H9 (cell line): ENCODE results near the gene SKP2. TPM values are rescaled to one million over a fixed set of nuclear protein-coding genes. Genes with fewer than 3 reads are reported as not detected.
"Not testable (repeated sequence)": the region's sequence is repeated elsewhere in the genome, so short reads cannot be mapped to it uniquely, and the experiment has no call there.

Source experiments
- DNase-seq: peaks from one replicate; pipeline ENCODE4 v3.0.0-alpha.2; 2017
- H2AFZ ChIP-seq: one replicate; pipeline ENCODE4 v1.6.1; 2013; ENCODE audit warnings: mild to moderate bottlenecking, low read length, control low read depth, moderate library complexity
- H2AK5ac ChIP-seq: 2 replicates; pipeline ENCODE4 v1.6.1; 2013; ENCODE audit warnings: low read length, control low read depth, mixed read lengths; ENCODE audit not compliant: insufficient read length
- H2BK120ac ChIP-seq: one replicate; pipeline ENCODE4 v1.6.1; 2013; ENCODE audit warnings: low read depth, mild to moderate bottlenecking, low read length, control low read depth, inconsistent platforms; ENCODE audit not compliant: poor library complexity, severe bottlenecking
- H2BK12ac ChIP-seq: 2 replicates; pipeline ENCODE4 v1.6.1; 2013; ENCODE audit warnings: low read length, control low read depth, mixed read lengths, low read depth; ENCODE audit not compliant: insufficient read length
- H2BK15ac ChIP-seq: 2 replicates; pipeline ENCODE4 v1.6.1; 2013; ENCODE audit warnings: low read depth, low read length, control low read depth
- H2BK20ac ChIP-seq: one replicate; pipeline ENCODE4 v1.6.1; 2013; ENCODE audit warnings: low read depth, mild to moderate bottlenecking, low read length, control low read depth, inconsistent platforms; ENCODE audit not compliant: poor library complexity, severe bottlenecking
- H2BK5ac ChIP-seq: 2 replicates; pipeline ENCODE4 v1.6.1; 2013; ENCODE audit warnings: low read length, control low read depth, mixed read lengths; ENCODE audit not compliant: insufficient read length
- H3K14ac ChIP-seq: 2 replicates; pipeline ENCODE4 v1.6.1; 2013; ENCODE audit warnings: low read length, control low read depth; ENCODE audit not compliant: insufficient read depth
- H3K18ac ChIP-seq: 2 replicates; pipeline ENCODE4 v1.6.1; 2013; ENCODE audit warnings: low read depth, mild to moderate bottlenecking, mixed read lengths, low read length, control low read depth; ENCODE audit not compliant: insufficient read length
- H3K23ac ChIP-seq: 2 replicates; pipeline ENCODE4 v1.6.1; 2013; ENCODE audit warnings: low read length, control low read depth, mixed read lengths, low read depth; ENCODE audit not compliant: insufficient read length
- H3K23me2 ChIP-seq: 2 replicates; pipeline ENCODE4 v1.6.1; 2013; ENCODE audit warnings: low read depth, mild to moderate bottlenecking, mixed read lengths, low read length, control low read depth; ENCODE audit not compliant: insufficient read length, poor library complexity, severe bottlenecking
- H3K27ac ChIP-seq: 2 replicates; pipeline ENCODE4 v1.5.1; 2013; ENCODE audit warnings: low read length, control low read depth, mixed read lengths, low read depth; ENCODE audit not compliant: insufficient read length
- H3K27me3 ChIP-seq: 2 replicates; pipeline ENCODE4 v1.6.1; 2013; ENCODE audit warnings: low read length, control low read depth, inconsistent platforms; ENCODE audit not compliant: insufficient read depth
- H3K4ac ChIP-seq: 2 replicates; pipeline ENCODE4 v1.6.1; 2013; ENCODE audit warnings: low read depth, mild to moderate bottlenecking, control low read depth, inconsistent platforms, low read length, moderate library complexity
- H3K4me1 ChIP-seq: 2 replicates; pipeline ENCODE4 v1.6.1; 2013; ENCODE audit warnings: low read length, control low read depth, inconsistent platforms; ENCODE audit not compliant: insufficient read depth
- H3K4me2 ChIP-seq: 2 replicates; pipeline ENCODE4 v1.6.1; 2013; ENCODE audit warnings: low read length, control low read depth, mixed read lengths; ENCODE audit not compliant: insufficient read length, insufficient read depth
- H3K56ac ChIP-seq: 2 replicates; pipeline ENCODE4 v1.6.1; 2013; ENCODE audit warnings: low read depth, mild to moderate bottlenecking, mixed read lengths, low read length, control low read depth; ENCODE audit not compliant: insufficient read length
- H3K79me1 ChIP-seq: 2 replicates; pipeline ENCODE4 v1.6.1; 2013; ENCODE audit warnings: low read depth, mild to moderate bottlenecking, moderate library complexity, low read length, control low read depth, inconsistent platforms; ENCODE audit not compliant: insufficient read depth, poor library complexity, severe bottlenecking
- H3K79me2 ChIP-seq: 2 replicates; pipeline ENCODE4 v1.6.1; 2013; ENCODE audit warnings: low read length, control low read depth, inconsistent platforms; ENCODE audit not compliant: insufficient read depth
- H3K9ac ChIP-seq: 2 replicates; pipeline ENCODE4 v1.6.1; 2013; ENCODE audit warnings: low read length, control low read depth, mixed read lengths; ENCODE audit not compliant: insufficient read length; ENCODE audit errors: extremely low read depth
- H3K9me3 ChIP-seq: one replicate; pipeline ENCODE4 v1.6.1; 2013; ENCODE audit warnings: low read depth, low read length, inconsistent platforms; ENCODE audit not compliant: control insufficient read depth
- H3T11ph ChIP-seq: one replicate; pipeline ENCODE4 v1.6.1; 2013; ENCODE audit warnings: mild to moderate bottlenecking, low read length, control low read depth, inconsistent platforms
- H4K20me1 ChIP-seq: one replicate; pipeline ENCODE4 v1.6.1; 2013; ENCODE audit not compliant: control insufficient read depth, insufficient read length, insufficient read depth
- H4K5ac ChIP-seq: 2 replicates; pipeline ENCODE4 v1.6.1; 2013; ENCODE audit warnings: low read depth, mild to moderate bottlenecking, mixed read lengths, low read length, control low read depth; ENCODE audit not compliant: insufficient read length
- H4K8ac ChIP-seq: replicated peaks from 2 replicates; pipeline ENCODE4 v1.6.1; 2013; ENCODE audit warnings: low read length, control low read depth, mixed read lengths, low read depth; ENCODE audit not compliant: insufficient read length
- H4K91ac ChIP-seq: 2 replicates; pipeline ENCODE4 v1.6.1; 2013; ENCODE audit warnings: low read depth, mild to moderate bottlenecking, moderate library complexity, mixed read lengths, low read length, control low read depth; ENCODE audit not compliant: insufficient read length
- H3K27ac Mint-ChIP-seq, 3 experiments: 2 replicates in 2 of 3; 3 replicates in 1 of 3; pipeline ENCODE4 v1.8.0; 2020 to 2021; ENCODE audit warnings: mixed read lengths in 3 of 3, mild to moderate bottlenecking in 1 of 3, moderate library complexity in 1 of 3
- H3K27me3 Mint-ChIP-seq: 2 replicates; pipeline ENCODE4 v1.8.0; 2021; ENCODE audit warnings: low read depth, mild to moderate bottlenecking, moderate library complexity, mixed read lengths
- H3K36me3 Mint-ChIP-seq, 3 experiments: 2 replicates in 2 of 3; 3 replicates in 1 of 3; pipeline ENCODE4 v1.8.0; 2020 to 2021; ENCODE audit warnings: low read depth in 3 of 3, mixed read lengths in 3 of 3; ENCODE audit not compliant: insufficient read depth in 1 of 3
- H3K4me1 Mint-ChIP-seq, 2 experiments: 2 replicates each; pipeline ENCODE4 v1.8.0; 2020; ENCODE audit warnings: mixed read lengths in 2 of 2
- H3K4me3 Mint-ChIP-seq, 2 experiments: 2 replicates in 1 of 2; 3 replicates in 1 of 2; pipeline ENCODE4 v1.8.0; 2020 to 2021; ENCODE audit warnings: mild to moderate bottlenecking in 2 of 2, mixed read lengths in 2 of 2, moderate library complexity in 1 of 2
- H3K9me3 Mint-ChIP-seq, 2 experiments: 2 replicates in 1 of 2; 3 replicates in 1 of 2; pipeline ENCODE4 v1.8.0; 2020; ENCODE audit warnings: mild to moderate bottlenecking in 2 of 2, mixed read lengths in 2 of 2, moderate library complexity in 1 of 2
- CTCF ChIP-seq: fragments of 200-600 bp; sonication (generic); conservative IDR thresholded peaks from 3 replicates; pipeline ENCODE4 v1.8.0; 2021; ENCODE audit warnings: antibody characterized with exemption, mild to moderate bottlenecking
- WGBS: extraction: QIAGEN DNeasy Blood & Tissue Kit; methylation state at CpG from one replicate; pipeline ENCODE4 v1.1.7; 2013; ENCODE audit warnings: missing lambda C conversion rate, low lambda C conversion rate, mixed read lengths; ENCODE audit not compliant: insufficient read length; ENCODE audit errors: extremely low coverage; 5-methylcytosine and 5-hydroxymethylcytosine counted together
- total RNA-seq: library from RNA; stranded (reverse); gene quantifications from 2 replicates; pipeline ENCODE4 v1.2.1, GENCODE V29; 2021

SKP2 gene
- total RNA-seq, 1 experiment from 2014 or later = 103 TPM

GRCh38 chr5:36198281-36198680, 46.4 kb downstream of the SKP2 start:
- Histone ChIP-seq H3K23ac (no peak overlapping the region), H3K79me1 (no peaks in the 10 kb centered on the region), H4K91ac (no peak overlapping the region), H2BK12ac (no peak overlapping the region), H3K4ac (no peak overlapping the region), H2BK120ac (no peak overlapping the region), H3K56ac (no peak overlapping the region), H3K9me3 (no peaks in the 10 kb centered on the region), H3K27ac (no peak overlapping the region), H2AK5ac (no peak overlapping the region), H3T11ph (no peak overlapping the region), H3K4me1 (no peaks in the 10 kb centered on the region), H4K8ac (no peak overlapping the region), H3K4me2 (no peak overlapping the region), H3K14ac (no peak overlapping the region), H3K27me3 (no peaks in the 10 kb centered on the region), H2BK15ac (no peak overlapping the region), H4K20me1 (no peaks in the 10 kb centered on the region), H2AFZ (no peak overlapping the region), H3K79me2 (no peaks in the 10 kb centered on the region), H4K5ac (no peak overlapping the region), H3K18ac (no peak overlapping the region), H3K9ac (no peak overlapping the region), H2BK5ac (no peak overlapping the region), H3K23me2 (no peaks in the 10 kb centered on the region), H2BK20ac (no peak overlapping the region)
- Mint-ChIP-seq H3K4me1 (no peaks in the 10 kb centered on the region), H3K27me3 (no peaks in the 10 kb centered on the region), H3K36me3 (peaks cover 5 to 16% (median 7%) of the 10 kb centered on the region in 3 experiments; a peak in 5 of 7 replicates), H3K9me3 (no peaks in the 10 kb centered on the region), H3K27ac (no peak overlapping the region), H3K4me3 (no peak overlapping the region)
- DNase-seq = no peak
- TF ChIP-seq CTCF = no peak

GRCh38 chr5:36198783-36199182, 46.9 kb downstream of the SKP2 start:
- H2BK5ac ChIP-seq, H2AFZ ChIP-seq, H2BK120ac ChIP-seq, H4K91ac ChIP-seq, H2BK15ac ChIP-seq, H2BK12ac ChIP-seq, H3K27ac Mint-ChIP-seq, H3K79me2 ChIP-seq, H4K5ac ChIP-seq, H4K8ac ChIP-seq, H3K18ac ChIP-seq, H3K9me3 ChIP-seq, H3K9me3 Mint-ChIP-seq, H3K56ac ChIP-seq, H2BK20ac ChIP-seq, H3K4me2 ChIP-seq, H3K14ac ChIP-seq, H3K27me3 ChIP-seq, H3K4me1 ChIP-seq, H4K20me1 ChIP-seq, H3T11ph ChIP-seq, H3K79me1 ChIP-seq, H3K9ac ChIP-seq, H3K4me1 Mint-ChIP-seq, H3K23me2 ChIP-seq, H3K27me3 Mint-ChIP-seq, H3K23ac ChIP-seq, H3K4me3 Mint-ChIP-seq, H3K27ac ChIP-seq, H3K4ac ChIP-seq, DNase-seq, H2AK5ac ChIP-seq: not testable (repeated sequence)
- no CpG with 5 or more reads among the region's 3 CpGs for WGBS
- peaks cover 3 to 16% (median 5%) of the 10 kb centered on the region in 3 experiments; a peak in 5 of 7 replicates for H3K36me3 Mint-ChIP-seq
